ENCODE measurements around the gene DNM3. TPM values are rescaled to one million over a fixed set of nuclear protein-coding genes. Genes with fewer than 3 reads are reported as not detected.
"Not testable (repeated sequence)": the region's sequence is repeated elsewhere in the genome, so short reads cannot be mapped to it uniquely, and the experiment has no call there.

The DNM3 gene
- total and polyA plus RNA-seq, 2 experiments from 2014 or later, result 0.11 to 1.4 TPM

DNA sequence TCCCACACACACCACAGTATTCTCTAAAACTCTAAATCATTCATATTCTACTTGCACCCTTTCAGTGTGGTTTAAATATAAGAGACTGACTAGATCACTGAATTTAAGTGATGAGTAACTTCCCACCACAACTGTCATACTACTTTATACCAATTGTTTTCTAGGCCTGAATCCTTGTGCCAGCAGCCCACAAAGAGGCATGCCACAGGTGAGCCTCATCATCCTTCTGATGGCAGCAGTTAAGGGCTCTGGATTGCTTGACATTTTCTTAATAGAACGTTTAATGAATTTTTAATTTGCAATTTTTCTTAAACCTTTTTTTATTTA is 588.8 kb downstream of the DNM3 start:
- in situ Hi-C loops (cut with MboI), result no loop called here

GRCh38 chr1:172431204-172431603 is 589.9 kb downstream of the DNM3 start:
- Histone ChIP-seq H4K20me1 (ENCODE audit: insufficient read depth) (no peaks in the 10 kb centered on the region), H3K36me3 (ENCODE audit: low read depth) (no peaks in the 10 kb centered on the region), H3K9ac (no peak overlapping the region), H3K4me3 (no peak overlapping the region), H3K4me2 (ENCODE audit: unreplicated experiment) (no peak overlapping the region), H3K9me2 (ENCODE audit: insufficient read depth) (no peaks in the 10 kb centered on the region), H3K79me2 (ENCODE audit: insufficient read depth) (no peaks in the 10 kb centered on the region; the same call in 1 of the 2 replicates), H3K4me1 (ENCODE audit: insufficient read depth) (no peaks in the 10 kb centered on the region), H3F3A (ENCODE audit: insufficient read depth) (no peaks in the 10 kb centered on the region), H3K27me3 (replicated peaks; ENCODE audit: insufficient read depth) (no peaks in the 10 kb centered on the region), H3K9me3 (ENCODE audit: low read depth) (no peaks in the 10 kb centered on the region), H2AFZ (no peak overlapping the region), H3K27ac (no peak overlapping the region)
- TF ChIP-seq EZH2phosphoT487 (IDR thresholded peaks at IDR 0.05; ENCODE audit: insufficient read depth, low read depth) (no peak), EZH2 (IDR thresholded peaks at IDR 0.05; ENCODE audit: insufficient read depth, poor library complexity, severe bottlenecking) (no peak)
- no peak for DNase-seq
- in situ Hi-C loops (cut with MboI), result no loop called here
- 91 to 93% methylated on average over 2 of the region's 2 CpGs for WGBS, 2 experiments (ENCODE audit: low coverage in 1 of 2, low lambda C conversion rate in 2 of 2, missing lambda C conversion rate in 2 of 2)

More for the DNA sequence above, 588.8 kb downstream of the DNM3 start:
- 26 to 44% methylated on average over 1 of the region's 1 CpG for WGBS, 2 experiments (ENCODE audit: low coverage in 1 of 2, low lambda C conversion rate in 2 of 2, missing lambda C conversion rate in 2 of 2)
- Histone ChIP-seq H3K9me3 (ENCODE audit: low read depth) (no peaks in the 10 kb centered on the region), H3K4me3 (no peak overlapping the region), H3K9ac (no peak overlapping the region), H3K4me1 (ENCODE audit: insufficient read depth) (no peaks in the 10 kb centered on the region), H3K36me3 (ENCODE audit: low read depth) (no peaks in the 10 kb centered on the region), H3K9me2 (ENCODE audit: insufficient read depth) (no peaks in the 10 kb centered on the region), H3K4me2 (ENCODE audit: unreplicated experiment) (no peak overlapping the region), H2AFZ (no peak overlapping the region), H3F3A (ENCODE audit: insufficient read depth) (no peaks in the 10 kb centered on the region), H3K27ac (no peak overlapping the region), H4K20me1 (ENCODE audit: insufficient read depth) (no peaks in the 10 kb centered on the region), H3K79me2 (ENCODE audit: insufficient read depth) (no peaks in the 10 kb centered on the region; the same call in 1 of the 2 replicates), H3K27me3 (replicated peaks; ENCODE audit: insufficient read depth) (no peaks in the 10 kb centered on the region)
- no peak for DNase-seq
- TF ChIP-seq EZH2phosphoT487 (IDR thresholded peaks at IDR 0.05; ENCODE audit: insufficient read depth, low read depth) (no peak), EZH2 (IDR thresholded peaks at IDR 0.05; ENCODE audit: insufficient read depth, poor library complexity, severe bottlenecking) (no peak)

DNA sequence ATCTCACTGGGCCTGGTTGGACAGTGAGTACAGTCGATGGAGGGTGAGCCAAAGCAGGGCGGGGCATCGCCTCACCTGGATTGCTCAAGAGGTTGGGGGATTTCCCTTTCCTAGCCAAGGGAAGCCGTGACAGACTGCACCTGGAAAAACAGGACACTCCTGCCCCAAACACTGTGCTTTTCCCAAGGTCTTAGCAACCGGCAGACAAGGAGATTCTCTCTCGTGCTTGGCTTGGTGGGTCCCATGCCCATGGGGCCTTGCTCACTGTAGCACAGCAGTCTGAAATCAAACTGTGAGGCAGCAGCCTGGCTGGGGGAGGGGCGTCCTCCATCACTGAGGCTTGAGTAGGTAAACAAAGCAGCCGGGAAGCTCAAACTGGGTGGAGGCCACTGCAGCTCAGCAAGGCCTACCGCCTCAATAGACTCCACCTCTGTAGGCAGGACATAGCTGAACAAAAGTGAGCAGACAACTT is 590.5 kb downstream of the DNM3 start:
- Histone ChIP-seq H3K9me2 (ENCODE audit: insufficient read depth) (no peaks in the 10 kb centered on the region), H3K4me1 (ENCODE audit: insufficient read depth) (no peaks in the 10 kb centered on the region), H3F3A (ENCODE audit: insufficient read depth) (no peaks in the 10 kb centered on the region), H3K9ac (no peak overlapping the region), H3K9me3 (ENCODE audit: low read depth) (no peaks in the 10 kb centered on the region), H3K36me3 (ENCODE audit: low read depth) (no peaks in the 10 kb centered on the region), H4K20me1 (ENCODE audit: insufficient read depth) (no peaks in the 10 kb centered on the region), H2AFZ (no peak overlapping the region), H3K4me2 (ENCODE audit: unreplicated experiment) (no peak overlapping the region), H3K27ac (no peak overlapping the region), H3K27me3 (replicated peaks; ENCODE audit: insufficient read depth) (no peaks in the 10 kb centered on the region), H3K79me2 (ENCODE audit: insufficient read depth) (no peaks in the 10 kb centered on the region; the same call in 1 of the 2 replicates), H3K4me3 (no peak overlapping the region)
- DNase-seq, result no peak
- in situ Hi-C loops (cut with MboI), result no loop called here
- TF ChIP-seq EZH2 (IDR thresholded peaks at IDR 0.05; ENCODE audit: insufficient read depth, poor library complexity, severe bottlenecking) (no peak), EZH2phosphoT487 (IDR thresholded peaks at IDR 0.05; ENCODE audit: insufficient read depth, low read depth) (no peak)
- 74% methylated on average over 9 of the region's 9 CpGs for WGBS, 2 experiments (ENCODE audit: low coverage in 1 of 2, low lambda C conversion rate in 2 of 2, missing lambda C conversion rate in 2 of 2)

- H3K9me2 ChIP-seq (ENCODE audit: insufficient read depth); H3K4me3 ChIP-seq; H4K20me1 ChIP-seq (ENCODE audit: insufficient read depth); H3K27me3 ChIP-seq (replicated peaks; ENCODE audit: insufficient read depth); H3F3A ChIP-seq (ENCODE audit: insufficient read depth); H3K4me1 ChIP-seq (ENCODE audit: insufficient read depth); H3K4me2 ChIP-seq (ENCODE audit: unreplicated experiment); DNase-seq; H3K36me3 ChIP-seq (ENCODE audit: low read depth); H3K27ac ChIP-seq; H2AFZ ChIP-seq; in situ Hi-C loops (cut with MboI); H3K9me3 ChIP-seq (ENCODE audit: low read depth); H3K9ac ChIP-seq: not testable (repeated sequence)
- peaks cover 42% of the 10 kb centered on the region for H3K79me2 ChIP-seq (ENCODE audit: insufficient read depth)
- WGBS, 2 experiments (ENCODE audit: low coverage in 1 of 2, low lambda C conversion rate in 2 of 2, missing lambda C conversion rate in 2 of 2), result 72% methylated on average over 3 of the region's 3 CpGs
Measured at GRCh38 chr1:172437183-172437582, 595.9 kb downstream of the DNM3 start.

DNA sequence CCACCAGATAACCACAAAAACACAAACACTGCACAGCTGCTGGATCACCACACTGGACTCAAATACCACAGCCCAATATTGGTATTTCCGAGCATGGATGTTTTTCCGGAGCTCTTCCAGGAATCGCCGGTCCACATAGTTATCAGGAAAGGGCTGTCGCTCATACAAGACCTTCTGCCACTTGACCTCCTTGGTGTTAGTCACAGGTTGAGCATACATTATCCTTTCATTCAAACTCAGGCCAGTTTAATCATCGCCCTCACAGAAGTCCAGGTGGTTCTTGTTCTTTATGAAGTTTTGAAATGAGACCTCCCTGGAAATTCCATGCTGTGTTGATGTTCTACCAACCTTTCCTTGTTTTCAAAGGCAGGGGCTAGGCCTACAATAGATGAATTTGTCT is 601.1 kb downstream of the DNM3 start:
- peak overlapping the region; percentile 95 for H3K4me3 ChIP-seq
- no peak for DNase-seq
- no peak for TF ChIP-seq EZH2 (IDR thresholded peaks at IDR 0.05; ENCODE audit: insufficient read depth, poor library complexity, severe bottlenecking)
- TF ChIP-seq EZH2phosphoT487 (IDR thresholded peaks at IDR 0.05; ENCODE audit: insufficient read depth, low read depth), result no peak
- H3F3A ChIP-seq (ENCODE audit: insufficient read depth), result no peaks in the 10 kb centered on the region; the same call in 1 of the 2 replicates
- peaks cover 62% of the 10 kb centered on the region for H3K79me2 ChIP-seq (ENCODE audit: insufficient read depth)
- H3K27ac ChIP-seq, result no peak overlapping the region
- H3K4me1 ChIP-seq (ENCODE audit: insufficient read depth), result peaks cover 7% of the 10 kb centered on the region; the same call in 1 of the 2 replicates
- H3K9me3 ChIP-seq (ENCODE audit: low read depth), result no peaks in the 10 kb centered on the region
- peak overlapping the region; percentile 84 for H3K4me2 ChIP-seq (ENCODE audit: unreplicated experiment)
- peak overlapping the region; percentile 97; the same call in 1 of the 2 replicates for H3K9ac ChIP-seq
- no peak overlapping the region for H2AFZ ChIP-seq
- in situ Hi-C loops (cut with MboI), result no loop called here
- H3K36me3 ChIP-seq (ENCODE audit: low read depth), result no peaks in the 10 kb centered on the region
- H4K20me1 ChIP-seq (ENCODE audit: insufficient read depth), result no peaks in the 10 kb centered on the region
- WGBS, 2 experiments (ENCODE audit: low coverage in 1 of 2, low lambda C conversion rate in 2 of 2, missing lambda C conversion rate in 2 of 2), result 95 to 99% methylated on average over 6 of the region's 6 CpGs
- H3K27me3 ChIP-seq (replicated peaks; ENCODE audit: insufficient read depth), result no peaks in the 10 kb centered on the region
- no peaks in the 10 kb centered on the region for H3K9me2 ChIP-seq (ENCODE audit: insufficient read depth)

Data from GM23248 (cell line).